Activated CD4-positive, alpha-beta T cell treated with anti-CD3 and anti-CD28 coated beads, Interleukin-2, amount 50 U/mL, for 16 hours (primary cell): Measurements from ENCODE around the gene NRG2.

Experiments
- DNase-seq: peaks from one replicate; pipeline ENCODE4 v3.0.0-alpha.2; 2020

Gene NRG2

GRCh38 chr5:140004174-140004573 is 38.9 kb downstream of the NRG2 start:
- no peak for DNase-seq

DNA sequence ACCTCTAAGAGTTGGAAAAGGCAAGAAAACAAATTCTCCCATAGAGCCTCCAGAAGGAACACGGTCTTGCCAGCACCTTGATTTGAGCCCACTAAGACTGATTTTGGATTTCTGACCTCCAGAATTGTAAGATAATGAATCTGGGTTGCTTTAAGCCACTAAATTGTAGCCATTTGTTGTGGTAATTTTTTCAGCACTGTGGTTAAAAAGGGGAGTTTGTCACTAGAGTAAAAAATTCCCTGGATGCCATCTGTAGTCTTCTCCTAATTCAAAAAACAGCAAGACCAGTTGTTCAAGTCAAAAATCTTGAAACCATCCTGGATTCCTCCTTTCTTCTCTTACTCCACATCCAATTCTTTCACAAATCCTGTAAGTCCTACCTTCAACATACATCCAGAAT is 39.6 kb downstream of the NRG2 start:
- DNase-seq, result no peak

DNA sequence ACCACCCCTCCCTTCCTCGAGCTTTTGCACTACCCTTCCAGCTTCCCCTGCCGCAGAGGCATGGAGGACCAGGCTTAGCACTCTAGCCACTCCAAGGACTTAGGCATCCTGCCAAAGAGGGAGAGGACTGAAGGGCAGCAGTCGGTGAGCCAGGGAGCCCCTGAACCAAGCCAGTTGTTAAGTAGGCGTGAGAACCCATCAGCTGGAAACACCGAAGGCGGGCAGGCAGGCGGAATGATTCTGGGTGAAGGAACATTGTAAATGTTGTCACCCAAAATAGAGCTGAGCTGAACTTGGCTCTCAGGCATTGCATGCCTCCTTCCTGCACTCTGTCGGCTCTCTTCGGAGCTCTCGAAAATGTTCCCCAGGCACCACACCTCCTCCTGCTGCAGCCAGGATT is 42.8 kb downstream of the NRG2 start:
- DNase-seq, result no peak

DNA sequence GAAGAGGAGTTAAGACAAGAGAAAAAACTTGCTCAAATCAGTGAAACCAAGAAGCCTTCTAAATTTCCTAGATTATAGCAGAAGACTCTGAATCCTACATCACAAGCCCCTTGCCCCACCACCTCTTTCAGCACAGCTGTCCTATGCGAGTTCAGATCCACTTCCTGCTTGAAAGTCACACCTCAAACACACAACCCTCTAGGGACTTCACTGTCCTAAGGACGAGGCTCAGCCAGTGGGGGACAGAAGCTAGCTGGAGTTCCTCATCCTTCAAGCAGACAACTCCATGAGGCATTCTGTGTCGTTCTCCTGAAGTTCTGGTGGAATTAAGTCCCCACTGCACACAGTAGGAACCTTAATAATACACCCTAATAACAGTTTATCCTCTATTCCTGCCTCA is 44.3 kb downstream of the NRG2 start:
- DNase-seq, result no peak

DNA sequence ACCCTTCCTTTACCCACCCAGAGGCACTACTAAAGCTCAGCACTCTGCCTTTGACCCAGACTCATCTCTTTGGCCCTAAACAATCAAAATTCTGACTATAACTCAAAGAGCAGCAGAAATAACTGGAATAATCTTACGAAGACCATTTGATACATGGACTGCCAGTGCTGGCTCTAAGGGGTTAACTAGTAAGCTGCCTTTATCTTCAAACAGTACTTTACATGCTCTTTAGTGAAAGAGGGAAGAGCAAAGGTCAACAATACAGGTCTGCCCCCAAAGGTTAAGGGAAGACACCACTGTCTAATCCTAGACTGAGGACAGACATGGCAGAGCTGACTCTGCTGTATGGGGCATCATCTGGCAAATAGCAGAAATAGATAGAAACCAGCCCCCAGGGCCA is 45.8 kb downstream of the NRG2 start:
- DNase-seq, result no peak

DNA sequence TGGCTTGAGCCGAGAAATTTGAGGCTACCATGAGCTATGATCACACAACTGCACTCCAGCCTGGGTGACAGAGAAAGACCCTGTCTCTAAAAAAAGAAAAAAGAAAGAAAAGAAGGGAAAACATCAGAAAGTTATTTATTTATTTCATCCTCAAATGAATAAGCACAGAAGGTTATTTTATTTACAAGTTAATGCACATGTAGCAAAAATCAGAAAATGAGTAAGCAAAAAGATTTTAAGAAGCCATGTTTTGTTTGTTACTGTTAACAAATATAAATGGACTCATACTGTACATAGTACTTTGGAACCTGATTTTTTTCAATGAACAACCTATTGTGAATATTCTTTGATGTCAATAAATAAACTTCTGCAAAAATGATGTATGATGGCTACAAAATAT is 47.2 kb downstream of the NRG2 start:
- DNase-seq, result no peak

DNA sequence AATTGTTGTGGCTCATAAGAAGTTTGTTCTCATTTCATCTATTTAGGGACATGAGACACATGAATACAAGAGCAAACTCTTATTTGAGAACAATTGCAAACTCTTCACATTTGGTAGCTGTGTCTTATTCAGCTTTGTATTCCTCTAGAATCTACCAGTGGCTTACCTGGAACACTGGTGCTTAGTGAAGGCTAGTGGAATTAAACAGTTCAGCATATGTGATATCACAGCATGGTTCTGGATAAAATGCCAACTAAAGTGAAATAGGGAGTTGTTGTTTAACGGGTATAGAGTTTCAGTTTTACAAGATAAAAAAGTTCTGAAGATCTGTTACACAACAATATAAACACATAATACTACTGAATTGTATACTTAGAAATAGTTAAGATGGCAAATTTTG is 48.9 kb downstream of the NRG2 start:
- no peak for DNase-seq

GRCh38 chr5:139985733-139986132 is 57.4 kb downstream of the NRG2 start:
- DNase-seq, result no peak

GRCh38 chr5:139985290-139985689 is 57.8 kb downstream of the NRG2 start:
- DNase-seq, result no peak

DNA sequence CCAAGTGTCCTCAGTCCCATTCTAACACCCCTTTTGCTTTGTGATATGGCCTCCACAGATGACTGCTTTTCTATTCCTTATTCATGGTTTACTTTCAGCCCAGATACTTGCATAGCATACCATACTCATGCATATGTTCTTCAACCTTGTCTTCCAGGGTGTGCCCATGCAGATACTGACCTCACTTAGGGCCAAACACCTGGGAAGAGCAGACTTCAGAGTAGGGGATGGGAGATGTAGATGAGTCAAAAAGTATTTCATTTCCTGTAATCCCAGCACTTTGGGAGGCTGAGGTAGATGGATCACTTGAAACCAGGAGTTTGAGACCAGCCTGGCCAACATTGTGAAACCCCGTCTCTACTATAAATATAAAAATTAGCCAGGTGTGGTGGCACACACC is 58.3 kb downstream of the NRG2 start:
- no peak for DNase-seq

DNA sequence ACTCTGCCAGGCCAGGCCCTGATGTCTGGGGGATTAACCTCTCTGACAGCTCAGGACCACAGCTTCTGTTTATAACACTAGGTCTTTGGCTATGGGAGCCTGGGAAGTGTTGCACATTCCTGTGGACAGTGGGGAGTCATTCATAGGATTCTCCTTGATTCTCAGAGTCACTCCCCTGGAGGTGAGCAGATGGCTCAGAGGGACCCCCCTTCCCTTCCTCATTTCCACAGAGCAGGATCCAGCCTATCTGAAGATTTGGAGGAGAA is 60.2 kb downstream of the NRG2 start:
- no peak for DNase-seq

DNA sequence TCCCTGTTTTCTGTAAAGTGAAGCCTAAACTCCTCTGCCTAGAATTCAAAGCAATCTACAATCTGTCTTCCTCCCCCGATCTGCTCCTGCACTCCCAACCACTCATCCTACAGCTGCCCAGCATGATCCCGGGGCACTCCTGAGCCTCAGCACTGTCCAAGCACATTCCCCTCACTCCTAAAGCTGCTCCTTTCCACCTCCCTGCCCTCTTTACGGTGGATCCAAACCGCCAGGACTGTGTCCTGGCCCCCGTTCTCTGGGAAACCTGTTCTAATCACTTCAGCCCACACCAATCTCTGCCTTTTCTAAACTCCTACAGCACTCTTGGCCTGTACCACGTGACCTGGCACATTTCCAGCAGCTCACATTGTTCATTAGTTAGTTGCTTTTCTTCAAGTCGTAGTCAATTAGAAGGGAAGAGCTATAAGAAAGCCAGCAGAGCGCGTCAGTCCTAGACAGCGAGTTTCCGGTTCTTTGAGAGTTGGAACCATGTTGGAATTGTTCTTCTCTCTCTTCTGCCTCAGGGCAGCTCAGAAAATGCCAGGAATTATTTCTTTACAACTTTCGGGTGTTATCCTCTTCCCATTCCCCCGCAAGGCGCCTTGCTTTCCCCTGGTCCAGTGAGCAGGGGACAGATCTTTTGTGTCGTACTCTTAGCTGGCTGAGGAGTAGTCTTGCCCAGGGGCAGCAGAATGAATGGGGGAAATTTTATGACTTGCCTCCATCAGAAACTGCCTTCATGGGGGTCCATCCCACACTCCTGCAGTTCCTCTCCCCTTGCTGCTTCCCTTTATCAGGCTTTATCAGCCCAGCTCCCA is 60.7 kb downstream of the NRG2 start:
- no peak for DNase-seq

DNA sequence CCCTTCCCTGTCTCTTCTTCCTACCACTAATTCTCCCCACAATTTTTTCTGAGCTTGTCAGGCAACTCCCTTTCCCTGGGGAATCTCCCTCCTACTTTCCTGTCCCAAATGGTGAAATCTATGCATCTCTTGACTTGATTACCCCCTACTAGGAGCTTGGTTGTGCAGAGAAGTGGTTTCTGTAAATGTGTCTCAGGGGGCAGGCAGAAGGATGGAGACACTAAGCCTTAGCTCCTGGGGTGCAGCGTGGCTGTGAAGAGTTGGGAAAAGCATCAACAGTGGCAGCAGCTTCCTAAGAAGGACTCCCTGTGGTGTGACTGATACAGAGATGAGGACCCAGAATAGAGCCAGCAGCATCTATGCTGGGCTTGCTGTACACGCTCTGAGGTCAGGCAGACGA is 62.3 kb downstream of the NRG2 start:
- DNase-seq, result no peak

- no peak for DNase-seq
Observed at GRCh38 chr5:139979943-139980342, 63.2 kb downstream of the NRG2 start.

DNA sequence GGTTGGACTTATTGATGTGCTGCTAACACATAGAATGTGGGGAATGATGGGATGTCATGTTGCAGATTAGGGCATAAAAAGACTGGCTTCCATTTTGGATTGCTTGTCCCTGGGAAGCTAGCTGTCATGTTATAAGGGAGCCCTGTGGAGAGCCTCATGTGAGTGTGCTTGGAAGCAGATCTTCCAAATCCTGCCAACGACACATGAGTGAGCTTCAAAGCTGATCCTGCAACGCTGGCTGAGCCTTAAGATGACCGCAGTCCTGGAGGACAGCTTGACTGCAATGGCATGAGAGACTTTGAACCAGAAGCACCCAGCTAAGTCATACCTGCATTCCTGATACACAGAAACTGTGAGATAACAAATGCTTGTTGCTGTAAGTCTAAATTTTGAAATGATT is 63.6 kb downstream of the NRG2 start:
- DNase-seq, result no peak

- DNase-seq, result no peak
Observed at GRCh38 chr5:139976703-139977102, 66.4 kb downstream of the NRG2 start.

- no peak for DNase-seq
Observed at GRCh38 chr5:139975942-139976341, 67.2 kb downstream of the NRG2 start.

DNA sequence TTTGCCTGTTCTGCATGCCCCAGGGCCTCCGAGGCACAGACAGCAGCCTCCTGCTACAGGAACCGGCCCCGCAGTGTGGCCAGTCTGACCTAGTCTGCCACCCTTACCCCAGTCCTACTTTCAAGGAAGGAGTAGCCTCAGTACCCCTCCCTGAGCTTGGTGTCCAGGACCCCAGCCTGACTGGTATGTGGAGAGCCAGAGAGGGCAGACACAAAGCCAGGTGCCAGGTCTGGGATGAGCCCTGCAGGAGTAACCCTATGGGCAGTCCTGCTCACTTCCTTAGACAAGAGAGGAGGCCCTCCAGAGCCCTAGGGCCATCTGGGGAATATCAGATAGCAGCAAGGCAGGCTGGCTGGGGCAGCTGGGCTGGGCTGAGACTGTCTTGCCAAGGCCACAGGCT is 67.8 kb downstream of the NRG2 start:
- DNase-seq, result no peak

GRCh38 chr5:139974661-139975060 is 68.4 kb downstream of the NRG2 start:
- DNase-seq, result no peak

DNA sequence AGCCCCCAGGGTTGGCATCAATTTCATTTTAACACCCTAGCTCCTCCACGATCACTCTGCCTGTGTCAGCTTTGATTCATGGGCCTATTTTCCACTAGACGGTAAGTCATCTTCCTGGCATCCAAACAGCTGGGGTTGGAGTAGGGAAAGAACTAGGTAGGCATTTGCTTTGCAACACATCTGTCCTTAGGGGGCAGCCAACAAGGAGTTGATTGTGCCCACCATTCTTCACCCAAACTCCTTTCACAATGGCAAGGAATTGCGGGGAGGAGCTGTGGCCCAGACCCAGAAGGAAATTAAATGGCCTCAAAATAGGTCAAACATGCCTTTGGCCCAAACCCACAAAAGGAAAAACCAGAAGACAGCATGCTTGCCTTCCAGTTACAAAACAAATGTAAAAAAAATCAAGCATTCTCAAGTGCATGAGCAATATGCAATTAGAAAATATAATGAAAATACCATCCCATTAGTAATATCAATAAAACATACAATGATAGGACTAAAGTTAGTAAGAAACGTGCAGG is 71.8 kb downstream of the NRG2 start:
- no peak for DNase-seq

GRCh38 chr5:139969318-139969717 is 73.8 kb downstream of the NRG2 start:
- DNase-seq, result no peak

DNA sequence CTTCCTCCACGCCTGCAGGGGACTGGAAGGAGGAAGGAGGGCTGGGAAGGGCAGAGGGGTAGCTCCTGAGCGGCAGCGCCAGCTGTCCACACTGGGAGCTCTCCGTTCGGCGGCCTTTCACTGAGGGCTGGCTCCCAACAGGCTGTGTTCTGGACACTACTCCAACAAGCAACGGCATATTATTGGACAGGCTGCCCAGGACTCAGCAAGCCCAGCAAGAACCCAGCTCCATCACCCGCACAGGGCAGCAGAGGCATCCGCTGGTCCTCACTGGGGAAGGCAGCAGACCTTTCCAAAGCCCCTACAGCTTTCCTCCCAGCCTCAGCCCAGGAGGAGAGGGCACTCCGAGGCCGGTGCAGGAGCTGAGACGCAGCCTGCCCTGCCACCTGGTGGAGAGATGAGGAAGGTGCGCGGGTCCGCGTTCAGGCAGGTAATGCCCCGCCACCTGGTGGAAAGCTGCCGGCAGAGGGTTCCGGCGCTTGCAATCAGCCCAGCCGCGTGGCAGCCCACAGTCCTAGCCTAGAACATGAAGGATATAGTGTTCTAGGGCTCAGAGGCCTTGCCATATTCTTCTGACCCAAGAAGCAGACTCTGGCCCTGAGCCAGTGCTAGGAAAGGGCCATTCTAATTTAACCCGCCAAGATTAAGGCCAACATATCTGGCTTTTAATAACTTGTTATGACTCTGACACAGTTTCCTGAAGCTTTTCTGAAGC is 74.4 kb downstream of the NRG2 start:
- peak; percentile 89 for DNase-seq

DNA sequence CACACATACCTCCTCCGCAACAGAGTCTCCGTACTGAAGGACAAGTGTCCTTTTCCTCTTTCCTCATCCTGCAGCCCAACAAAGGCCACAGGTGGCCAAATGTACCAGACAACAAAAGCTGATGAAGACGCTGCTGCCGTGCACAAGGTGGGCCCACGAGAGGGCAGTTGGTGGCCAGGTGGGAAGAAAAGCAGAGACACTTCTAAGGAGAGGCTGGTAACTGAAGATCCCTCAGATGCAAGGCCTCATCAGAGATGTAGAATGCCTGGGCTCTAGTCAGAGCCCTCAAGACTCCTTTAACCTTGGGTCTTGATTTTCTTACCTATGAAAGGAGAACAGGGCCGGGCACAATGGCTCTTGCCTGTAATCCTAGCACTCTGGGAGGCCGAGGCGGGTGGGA is 75.7 kb downstream of the NRG2 start:
- DNase-seq, result no peak

- DNase-seq, result no peak
Observed at GRCh38 chr5:139966856-139967255, 76.2 kb downstream of the NRG2 start.
